GM10266 (cell line): ENCODE measurements around the gene THBS4.

Experiments
- DNase-seq: peaks from one replicate; pipeline ENCODE4 v3.0.0; 2012; ENCODE audit errors: extremely low spot score
- TF ChIP-seq, protein P1 (sequence below): IDR thresholded peaks from 2 replicates; pipeline ENCODE4 v1.5.1; 2012; ENCODE audit warnings: mild to moderate bottlenecking, low read depth; ENCODE audit not compliant: control insufficient read depth, insufficient read depth; ENCODE audit errors: missing control alignments

The THBS4 gene

DNA sequence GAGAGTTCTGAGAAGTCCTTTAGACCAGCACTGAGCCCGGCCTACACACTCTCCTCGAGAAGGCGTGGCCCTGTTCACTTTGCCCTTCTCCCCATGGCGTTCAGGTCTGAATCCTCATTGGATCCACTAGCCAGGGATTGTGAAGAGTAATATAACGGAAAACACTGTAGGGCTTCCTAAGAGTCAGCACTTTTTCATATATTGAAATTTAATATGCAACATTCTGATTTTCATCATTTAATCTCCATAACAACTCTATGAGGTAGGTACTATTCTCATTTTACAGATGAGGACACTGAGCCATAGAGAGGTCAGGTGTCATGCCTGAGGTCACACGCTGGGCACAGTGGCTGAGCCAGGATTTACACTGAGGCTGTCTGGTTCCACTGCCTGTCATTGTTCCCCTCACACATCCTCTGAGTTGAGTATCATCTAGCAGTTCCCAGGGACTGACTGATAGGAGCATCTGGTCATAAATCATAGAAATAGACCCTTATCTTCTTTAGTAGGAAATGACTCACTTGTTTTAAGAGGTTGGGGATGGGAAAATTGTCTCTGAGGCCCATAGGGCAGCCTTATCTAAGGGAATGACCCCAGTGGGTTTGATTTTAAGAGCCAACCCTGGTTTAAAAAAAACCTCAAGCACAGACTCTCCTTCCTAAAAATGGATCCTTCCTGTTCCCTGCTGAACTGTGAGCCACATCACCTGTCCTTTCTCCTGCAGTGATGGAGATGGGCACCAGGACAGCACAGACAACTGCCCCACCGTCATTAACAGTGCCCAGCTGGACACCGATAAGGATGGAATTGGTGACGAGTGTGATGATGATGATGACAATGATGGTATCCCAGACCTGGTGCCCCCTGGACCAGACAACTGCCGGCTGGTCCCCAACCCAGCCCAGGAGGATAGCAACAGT is 41.2 kb downstream of the THBS4 start:
- no peak for DNase-seq
- TF ChIP-seq, protein P1, sequence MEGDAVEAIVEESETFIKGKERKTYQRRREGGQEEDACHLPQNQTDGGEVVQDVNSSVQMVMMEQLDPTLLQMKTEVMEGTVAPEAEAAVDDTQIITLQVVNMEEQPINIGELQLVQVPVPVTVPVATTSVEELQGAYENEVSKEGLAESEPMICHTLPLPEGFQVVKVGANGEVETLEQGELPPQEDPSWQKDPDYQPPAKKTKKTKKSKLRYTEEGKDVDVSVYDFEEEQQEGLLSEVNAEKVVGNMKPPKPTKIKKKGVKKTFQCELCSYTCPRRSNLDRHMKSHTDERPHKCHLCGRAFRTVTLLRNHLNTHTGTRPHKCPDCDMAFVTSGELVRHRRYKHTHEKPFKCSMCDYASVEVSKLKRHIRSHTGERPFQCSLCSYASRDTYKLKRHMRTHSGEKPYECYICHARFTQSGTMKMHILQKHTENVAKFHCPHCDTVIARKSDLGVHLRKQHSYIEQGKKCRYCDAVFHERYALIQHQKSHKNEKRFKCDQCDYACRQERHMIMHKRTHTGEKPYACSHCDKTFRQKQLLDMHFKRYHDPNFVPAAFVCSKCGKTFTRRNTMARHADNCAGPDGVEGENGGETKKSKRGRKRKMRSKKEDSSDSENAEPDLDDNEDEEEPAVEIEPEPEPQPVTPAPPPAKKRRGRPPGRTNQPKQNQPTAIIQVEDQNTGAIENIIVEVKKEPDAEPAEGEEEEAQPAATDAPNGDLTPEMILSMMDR = no peak

DNA sequence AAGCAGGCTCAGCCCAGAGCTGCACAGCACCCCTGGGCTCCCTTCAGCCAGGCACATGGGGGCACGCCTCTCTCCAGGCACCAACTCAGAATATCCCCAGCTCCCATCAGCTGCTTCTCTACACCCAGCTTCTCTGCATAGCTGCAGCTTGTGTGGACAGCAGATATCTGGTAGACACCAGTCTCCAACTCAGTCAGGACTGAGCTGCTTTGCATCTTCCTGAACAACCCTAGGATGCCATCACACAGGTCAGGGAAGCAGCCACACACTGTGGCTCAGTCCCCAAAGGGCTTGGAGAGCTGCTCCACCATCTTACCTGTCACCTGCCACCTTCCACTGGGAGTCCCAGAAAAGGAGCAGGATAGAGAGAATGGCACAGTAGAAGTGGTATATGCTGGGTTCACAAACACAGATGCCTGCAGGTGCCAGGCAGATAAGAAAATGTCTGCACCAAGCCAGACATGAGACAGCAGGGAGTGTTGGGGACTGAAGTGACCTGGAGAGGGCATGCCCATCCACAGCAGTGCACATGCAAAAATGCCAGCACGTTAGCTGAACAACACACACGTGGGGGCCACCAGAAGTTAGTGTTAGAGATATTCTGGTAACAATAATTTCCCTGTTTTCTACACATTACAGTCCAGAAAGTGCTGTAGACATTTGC is 42.0 kb downstream of the THBS4 start:
- no peak for DNase-seq
- TF ChIP-seq, protein P1 = no peak

DNA sequence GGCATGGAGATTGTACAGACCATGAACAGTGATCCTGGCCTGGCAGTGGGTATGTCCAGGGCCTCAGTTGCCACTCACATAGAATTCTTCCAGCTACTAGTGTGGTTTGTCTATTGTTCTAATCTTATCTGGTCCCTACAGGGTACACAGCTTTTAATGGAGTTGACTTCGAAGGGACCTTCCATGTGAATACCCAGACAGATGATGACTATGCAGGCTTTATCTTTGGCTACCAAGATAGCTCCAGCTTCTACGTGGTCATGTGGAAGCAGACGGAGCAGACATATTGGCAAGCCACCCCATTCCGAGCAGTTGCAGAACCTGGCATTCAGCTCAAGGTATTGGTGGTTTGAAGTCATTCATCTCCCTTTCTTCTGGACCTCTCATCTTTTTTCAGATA is 43.8 kb downstream of the THBS4 start:
- TF ChIP-seq, protein P1 = no peak

DNA sequence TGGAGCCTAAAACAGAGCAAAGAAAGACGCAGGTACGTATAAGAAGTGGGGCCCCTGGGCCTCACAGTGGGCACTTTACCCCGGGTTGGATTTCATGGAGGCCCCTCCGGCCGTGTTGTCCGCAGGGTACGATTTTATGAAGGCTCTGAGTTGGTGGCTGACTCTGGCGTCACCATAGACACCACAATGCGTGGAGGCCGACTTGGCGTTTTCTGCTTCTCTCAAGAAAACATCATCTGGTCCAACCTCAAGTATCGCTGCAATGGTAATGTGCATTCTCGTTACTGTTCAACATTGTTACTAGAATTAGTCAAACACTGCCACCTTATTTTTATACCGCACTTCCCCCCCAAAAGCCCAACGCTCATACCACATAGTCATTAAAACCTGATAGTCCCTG is 47.1 kb downstream of the THBS4 start:
- TF ChIP-seq, protein P1 = no peak
- no peak for DNase-seq

More for the DNA sequence above, 43.8 kb downstream of the THBS4 start:
- DNase-seq = no peak

DNA sequence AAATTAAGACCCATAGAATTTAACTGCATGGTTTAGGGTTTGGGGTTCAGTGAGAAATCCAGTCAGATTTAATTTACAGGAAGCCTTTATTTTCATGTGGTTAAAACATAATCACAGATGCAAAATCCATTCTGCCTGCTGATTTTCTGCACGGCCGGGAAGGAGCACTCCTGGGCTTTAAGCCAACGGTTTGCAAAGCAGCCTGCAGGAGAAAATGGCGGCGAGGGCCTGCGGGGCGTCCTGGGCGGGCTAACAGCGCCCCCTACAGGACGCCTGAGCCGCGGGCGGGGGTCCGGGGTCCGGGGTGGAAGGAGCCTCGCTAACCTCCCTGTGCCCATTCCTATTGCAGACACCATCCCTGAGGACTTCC is 47.6 kb downstream of the THBS4 start:
- DNase-seq = peak; percentile 67
- TF ChIP-seq, protein P1 = peak; percentile 56

DNA sequence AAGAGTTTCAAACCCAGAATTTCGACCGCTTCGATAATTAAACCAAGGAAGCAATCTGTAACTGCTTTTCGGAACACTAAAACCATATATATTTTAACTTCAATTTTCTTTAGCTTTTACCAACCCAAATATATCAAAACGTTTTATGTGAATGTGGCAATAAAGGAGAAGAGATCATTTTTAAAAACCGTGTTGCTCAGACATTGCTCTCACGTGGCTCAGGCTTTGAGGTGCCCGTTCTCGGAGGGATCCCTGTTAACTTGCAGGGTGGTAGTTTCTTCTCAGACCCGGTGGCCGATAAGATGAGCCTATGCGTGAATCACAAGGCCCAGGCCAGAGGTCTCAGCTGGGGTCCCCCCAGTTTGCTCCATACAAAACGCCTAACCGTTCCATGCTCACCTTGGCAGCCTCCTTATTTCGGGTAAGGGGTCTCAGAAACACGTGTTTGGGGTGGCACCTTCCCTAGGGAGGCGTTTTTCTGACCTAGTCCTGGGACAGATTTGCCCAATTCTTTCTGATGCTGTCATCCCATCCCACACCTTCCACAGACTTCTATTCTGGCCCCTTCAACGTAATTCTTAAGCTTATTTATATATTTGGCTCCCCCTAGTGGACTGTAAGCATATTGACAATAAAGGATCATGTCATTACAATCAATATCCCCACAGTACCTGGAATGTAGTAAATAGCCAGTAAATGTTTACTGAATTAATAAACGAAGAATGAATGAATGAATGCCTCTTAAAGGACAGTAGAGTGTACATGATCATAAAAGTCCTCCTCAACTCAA is 48.1 kb downstream of the THBS4 start:
- DNase-seq = peak; percentile 74
- TF ChIP-seq, protein P1 = peak; percentile 68
